ENCODE measurements around the gene RBBP6.

- TF ChIP-seq POLR2A (IDR thresholded peaks at IDR 0.05; ENCODE audit: low read length) (no peak), EP300 (IDR thresholded peaks at IDR 0.05) (no peak), ELK1 (IDR thresholded peaks at IDR 0.05; ENCODE audit: low read depth, low read length) (no peak), NPAS2 (CRISPR knock-in tag; IDR thresholded peaks at IDR 0.05; ENCODE audit: borderline replicate concordance) (no peak), ZSCAN20 (CRISPR knock-in tag; IDR thresholded peaks at IDR 0.05) (no peak)
- TF ChIP-seq, protein P1, sequence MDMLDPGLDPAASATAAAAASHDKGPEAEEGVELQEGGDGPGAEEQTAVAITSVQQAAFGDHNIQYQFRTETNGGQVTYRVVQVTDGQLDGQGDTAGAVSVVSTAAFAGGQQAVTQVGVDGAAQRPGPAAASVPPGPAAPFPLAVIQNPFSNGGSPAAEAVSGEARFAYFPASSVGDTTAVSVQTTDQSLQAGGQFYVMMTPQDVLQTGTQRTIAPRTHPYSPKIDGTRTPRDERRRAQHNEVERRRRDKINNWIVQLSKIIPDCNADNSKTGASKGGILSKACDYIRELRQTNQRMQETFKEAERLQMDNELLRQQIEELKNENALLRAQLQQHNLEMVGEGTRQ (IDR thresholded peaks at IDR 0.05) = no peak
- TF ChIP-seq, protein P2, sequence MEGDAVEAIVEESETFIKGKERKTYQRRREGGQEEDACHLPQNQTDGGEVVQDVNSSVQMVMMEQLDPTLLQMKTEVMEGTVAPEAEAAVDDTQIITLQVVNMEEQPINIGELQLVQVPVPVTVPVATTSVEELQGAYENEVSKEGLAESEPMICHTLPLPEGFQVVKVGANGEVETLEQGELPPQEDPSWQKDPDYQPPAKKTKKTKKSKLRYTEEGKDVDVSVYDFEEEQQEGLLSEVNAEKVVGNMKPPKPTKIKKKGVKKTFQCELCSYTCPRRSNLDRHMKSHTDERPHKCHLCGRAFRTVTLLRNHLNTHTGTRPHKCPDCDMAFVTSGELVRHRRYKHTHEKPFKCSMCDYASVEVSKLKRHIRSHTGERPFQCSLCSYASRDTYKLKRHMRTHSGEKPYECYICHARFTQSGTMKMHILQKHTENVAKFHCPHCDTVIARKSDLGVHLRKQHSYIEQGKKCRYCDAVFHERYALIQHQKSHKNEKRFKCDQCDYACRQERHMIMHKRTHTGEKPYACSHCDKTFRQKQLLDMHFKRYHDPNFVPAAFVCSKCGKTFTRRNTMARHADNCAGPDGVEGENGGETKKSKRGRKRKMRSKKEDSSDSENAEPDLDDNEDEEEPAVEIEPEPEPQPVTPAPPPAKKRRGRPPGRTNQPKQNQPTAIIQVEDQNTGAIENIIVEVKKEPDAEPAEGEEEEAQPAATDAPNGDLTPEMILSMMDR (IDR thresholded peaks at IDR 0.05) = no peak
Measured at GRCh38 chr16:24526701-24527495, 12.5 kb upstream of the RBBP6 start.

Data from A549 (cell line).